Natural killer cell (primary cell): ENCODE results near the gene ROBO1. TPM values are rescaled to one million over a fixed set of nuclear protein-coding genes. Genes with fewer than 3 reads are reported as not detected.

Experiments used
- ATAC-seq, 3 donors: fragments of 150-1000 bp in 2 of 3; fragments of 200-7000 bp in 1 of 3; cut with Tn5 transposase; 1 replicate in 1 of 3; 2 replicates in 2 of 3; pipeline ENCODE4 v1.10.0; 2021; ENCODE audit warnings: mild to moderate bottlenecking in 2 of 3, moderate library complexity in 2 of 3
- DNase-seq, 2 donors: peaks; one replicate each; pipeline versions ENCODE4 v3.0.0 to v3.0.0-alpha.2; 2013 to 2021; ENCODE audit warnings: mixed read lengths in 1 of 2
- H3K27ac ChIP-seq: one replicate; pipeline ENCODE4 v1.5.1; 2013; ENCODE audit warnings: mild to moderate bottlenecking, low read length
- H3K27me3 ChIP-seq: one replicate; pipeline ENCODE4 v1.6.1; 2013; ENCODE audit warnings: low read length; ENCODE audit not compliant: control insufficient read depth, insufficient read depth
- H3K36me3 ChIP-seq: one replicate; pipeline ENCODE4 v1.6.1; 2013; ENCODE audit warnings: low read length; ENCODE audit not compliant: control insufficient read depth, insufficient read depth
- H3K4me1 ChIP-seq: one replicate; pipeline ENCODE4 v1.6.1; 2013; ENCODE audit warnings: low read length; ENCODE audit not compliant: control insufficient read depth, insufficient read depth
- H3K4me3 ChIP-seq: one replicate; pipeline ENCODE4 v1.5.1; 2013; ENCODE audit warnings: low read length
- H3K9me3 ChIP-seq: one replicate; pipeline ENCODE4 v1.6.1; 2013; ENCODE audit warnings: low read length; ENCODE audit not compliant: control insufficient read depth, insufficient read depth
- H3K27ac Mint-ChIP-seq, 2 donors: one replicate each; pipeline ENCODE4 v1.8.0; 2022; ENCODE audit warnings: mild to moderate bottlenecking in 2 of 2, mixed read lengths in 2 of 2, moderate library complexity in 1 of 2
- H3K27me3 Mint-ChIP-seq, 2 donors: one replicate each; pipeline ENCODE4 v1.8.0; 2022; ENCODE audit warnings: low read depth in 2 of 2, mixed read lengths in 2 of 2
- H3K36me3 Mint-ChIP-seq: one replicate; pipeline ENCODE4 v1.8.0; 2022; ENCODE audit warnings: mixed read lengths
- H3K4me1 Mint-ChIP-seq, 2 donors: one replicate each; pipeline ENCODE4 v1.8.0; 2022; ENCODE audit warnings: mixed read lengths in 2 of 2
- H3K4me3 Mint-ChIP-seq: one replicate; pipeline ENCODE4 v1.8.0; 2022; ENCODE audit warnings: mild to moderate bottlenecking, moderate library complexity, mixed read lengths
- H3K9me3 Mint-ChIP-seq, 2 donors: one replicate each; pipeline ENCODE4 v1.8.0; 2022; ENCODE audit warnings: mixed read lengths in 2 of 2
- CTCF ChIP-seq: fragments of 200-600 bp; IDR thresholded peaks from one replicate; pipeline ENCODE4 v1.8.0; 2022; ENCODE audit warnings: antibody characterized with exemption
- WGBS: methylation state at CpG from one replicate; pipeline ENCODE4 v1.1.7; 2013; ENCODE audit warnings: missing lambda C conversion rate; ENCODE audit not compliant: insufficient coverage; 5-methylcytosine and 5-hydroxymethylcytosine counted together
- intact Hi-C: fragments of 100-400 bp; cut with micrococcal nuclease; formaldehyde crosslinking; loops from one replicate; pipeline ENCODE4 v1.14.2; 2022
- total RNA-seq, 4 donors: library from RNA; stranded (reverse); fragments of 120-200 nt in 1 of 4; gene quantifications; one replicate each; pipeline versions ENCODE4 v1.2.3 to v1.2.4, GENCODE V29; 2013 to 2022

The ROBO1 gene
- total RNA-seq, 3 donors from 2014 or later (not counting 1 experiment from before 2014, with no cell fraction given), result 0.07 TPM; not detected in 2

- no peaks in the 10 kb centered on the region for H3K4me1 Mint-ChIP-seq
- peaks cover 5 to 8% of the 10 kb centered on the region in 2 donors for H3K9me3 Mint-ChIP-seq
- H3K27ac ChIP-seq, result no peak overlapping the region
- no peaks in the 10 kb centered on the region for H3K36me3 ChIP-seq
- no peak overlapping the region for H3K4me3 Mint-ChIP-seq
- peaks cover 2% of the 10 kb centered on the region for H3K9me3 ChIP-seq
- no peaks in the 10 kb centered on the region for H3K4me1 ChIP-seq
- TF ChIP-seq CTCF, result no peak
- no peak for ATAC-seq
- H3K36me3 Mint-ChIP-seq, result peaks cover 6% of the 10 kb centered on the region
- no peaks in the 10 kb centered on the region for H3K27me3 Mint-ChIP-seq
- no peaks in the 10 kb centered on the region for H3K27me3 ChIP-seq
- no peak overlapping the region for H3K27ac Mint-ChIP-seq
- intact Hi-C loops, result no loop called here
- no peak for DNase-seq
- H3K4me3 ChIP-seq, result no peak overlapping the region
These were observed 942.0 kb downstream of the ROBO1 start for GRCh38 chr3:78825858-78826215.

- Histone ChIP-seq H3K4me3 (no peak overlapping the region), H3K27me3 (no peaks in the 10 kb centered on the region), H3K9me3 (no peaks in the 10 kb centered on the region), H3K4me1 (no peaks in the 10 kb centered on the region), H3K36me3 (no peaks in the 10 kb centered on the region), H3K27ac (no peak overlapping the region)
- TF ChIP-seq CTCF, result no peak
- no peaks in the 10 kb centered on the region for H3K27me3 Mint-ChIP-seq
- ATAC-seq, result no peak
- no peak overlapping the region for H3K4me3 Mint-ChIP-seq
- intact Hi-C loops, result no loop called here
- peaks cover 6% of the 10 kb centered on the region for H3K36me3 Mint-ChIP-seq
- peaks cover 5 to 8% of the 10 kb centered on the region in 2 donors for H3K9me3 Mint-ChIP-seq
- no peaks in the 10 kb centered on the region for H3K4me1 Mint-ChIP-seq
- WGBS, result 82% methylated on average over 4 of the region's 5 CpGs
- DNase-seq, result no peak
- no peak overlapping the region for H3K27ac Mint-ChIP-seq
These were observed 942.5 kb downstream of the ROBO1 start for GRCh38 chr3:78825118-78825857.

- intact Hi-C loops, result no loop called here
- Histone ChIP-seq H3K9me3 (no peaks in the 10 kb centered on the region), H3K27me3 (no peaks in the 10 kb centered on the region), H3K4me3 (no peak overlapping the region), H3K36me3 (no peaks in the 10 kb centered on the region), H3K27ac (no peak overlapping the region), H3K4me1 (no peaks in the 10 kb centered on the region)
- WGBS, result 58% methylated on average over 1 of the region's 1 CpG
- H3K27ac Mint-ChIP-seq, result no peak overlapping the region
- peaks cover 9 to 14% of the 10 kb centered on the region in 2 donors for H3K9me3 Mint-ChIP-seq
- no peak overlapping the region for H3K4me3 Mint-ChIP-seq
- peaks cover 14% of the 10 kb centered on the region for H3K36me3 Mint-ChIP-seq
- H3K27me3 Mint-ChIP-seq, result no peaks in the 10 kb centered on the region
- ATAC-seq (no peak), DNase-seq (no peak)
- TF ChIP-seq CTCF, result no peak
- no peaks in the 10 kb centered on the region for H3K4me1 Mint-ChIP-seq
These were observed 943.9 kb downstream of the ROBO1 start for GRCh38 chr3:78823859-78824258.

GRCh38 chr3:78823434-78823833 lies 944.4 kb downstream of the ROBO1 start:
- Histone ChIP-seq H3K27me3 (no peaks in the 10 kb centered on the region), H3K9me3 (no peaks in the 10 kb centered on the region), H3K36me3 (no peaks in the 10 kb centered on the region), H3K4me1 (no peaks in the 10 kb centered on the region), H3K27ac (no peak overlapping the region), H3K4me3 (no peak overlapping the region)
- Mint-ChIP-seq H3K9me3 (peaks cover 9 to 14% of the 10 kb centered on the region in 2 donors), H3K27me3 (no peaks in the 10 kb centered on the region), H3K4me3 (no peak overlapping the region), H3K27ac (no peak overlapping the region), H3K4me1 (no peaks in the 10 kb centered on the region), H3K36me3 (peaks cover 14% of the 10 kb centered on the region)
- DNase-seq (no peak), ATAC-seq (no peak)
- WGBS, result 91% methylated on average over 4 of the region's 4 CpGs
- intact Hi-C loops, result no loop called here
- TF ChIP-seq CTCF, result no peak
